Hepatocyte (in vitro differentiated cells): ENCODE results near the gene LRRC46. TPM values are rescaled to one million over a fixed set of nuclear protein-coding genes. Genes with fewer than 3 reads are reported as not detected.

Experiments
- DNase-seq: peaks from one replicate; pipeline ENCODE4 v3.0.0-alpha.2; 2016; ENCODE audit warnings: low spot score
- H2AFZ ChIP-seq: fragments of 200-600 bp; sonication (generic); 2 replicates; pipeline ENCODE4 v1.6.0; 2016; ENCODE audit warnings: antibody characterized with exemption, mild to moderate bottlenecking
- H3K27ac ChIP-seq: fragments of 200-600 bp; sonication (generic); 2 replicates; pipeline ENCODE4 v1.5.1; 2016; ENCODE audit warnings: mild to moderate bottlenecking
- H3K27me3 ChIP-seq: fragments of 200-600 bp; sonication (generic); 2 replicates; pipeline ENCODE4 v1.6.1; 2016
- H3K36me3 ChIP-seq: fragments of 200-600 bp; sonication (generic); replicated peaks from 2 replicates; pipeline ENCODE4 v1.5.1; 2016; ENCODE audit warnings: low read depth; ENCODE audit not compliant: insufficient read depth
- H3K4me1 ChIP-seq: fragments of 200-600 bp; sonication (generic); 2 replicates; pipeline ENCODE4 v1.5.1; 2016; ENCODE audit warnings: mild to moderate bottlenecking, moderate library complexity; ENCODE audit not compliant: insufficient read depth
- H3K4me2 ChIP-seq: fragments of 200-600 bp; sonication (generic); 2 replicates; pipeline ENCODE4 v1.6.0; 2016
- H3K4me3 ChIP-seq: fragments of 200-600 bp; sonication (generic); 2 replicates; pipeline ENCODE4 v1.5.1; 2016; ENCODE audit warnings: mild to moderate bottlenecking
- H3K79me2 ChIP-seq: fragments of 200-600 bp; sonication (generic); 2 replicates; pipeline ENCODE4 v1.6.0; 2017; ENCODE audit warnings: mild to moderate bottlenecking
- H3K9me2 ChIP-seq: fragments of 200-600 bp; sonication (generic); replicated peaks from 2 replicates; pipeline ENCODE4 v1.6.0; 2017; ENCODE audit warnings: mild to moderate bottlenecking; ENCODE audit not compliant: insufficient read depth
- H3K9me3 ChIP-seq: fragments of 200-600 bp; sonication (generic); 2 replicates; pipeline ENCODE4 v1.5.1; 2016; ENCODE audit warnings: low read depth, mild to moderate bottlenecking
- H4K20me1 ChIP-seq: fragments of 200-600 bp; sonication (generic); 2 replicates; pipeline ENCODE4 v1.6.0; 2016; ENCODE audit warnings: mild to moderate bottlenecking; ENCODE audit not compliant: insufficient read depth, poor library complexity, severe bottlenecking
- CTCF ChIP-seq: fragments of 200-600 bp; sonication (generic); IDR thresholded peaks from 2 replicates; pipeline ENCODE4 v1.5.1; 2016; ENCODE audit warnings: antibody characterized with exemption, mild to moderate bottlenecking; ENCODE audit not compliant: poor library complexity
- EZH2 ChIP-seq: fragments of 200-600 bp; sonication (generic); IDR thresholded peaks from 2 replicates; pipeline ENCODE4 v1.6.1; 2016; ENCODE audit warnings: antibody characterized with exemption, mild to moderate bottlenecking, borderline replicate concordance
- EZH2phosphoT487 ChIP-seq: fragments of 200-600 bp; sonication (generic); IDR thresholded peaks from one replicate; pipeline ENCODE4 v1.6.1; 2018; ENCODE audit warnings: antibody characterized with exemption, mild to moderate bottlenecking, low read depth, moderate library complexity; ENCODE audit not compliant: unreplicated experiment, severe bottlenecking
- WGBS: methylation state at CpG from one replicate; pipeline ENCODE4 v1.1.6; 2016; ENCODE audit warnings: low lambda C conversion rate; ENCODE audit errors: missing lambda C conversion rate; 5-methylcytosine and 5-hydroxymethylcytosine counted together
- polyA plus RNA-seq: library from polyadenylated mRNA; unstranded; fragments of >200 nt; fragmentation: Nextera tagmentation; extraction: Ambion mirVana; gene quantifications from 2 replicates; pipeline ENCODE4 v1.2.1, GENCODE V29; 2016
- total RNA-seq: library from RNA; depleted of rRNA; stranded (reverse); fragments of >200 nt; gene quantifications from 2 replicates; pipeline ENCODE4 v1.2.3, GENCODE V29; 2014

LRRC46 gene
- total and polyA plus RNA-seq, 2 experiments from 2014 or later = 0.83 TPM; not detected in 1

GRCh38 chr17:47813077-47813476 is 18.4 kb upstream of the LRRC46 start:
- Histone ChIP-seq H3K9me2 (no peaks in the 10 kb centered on the region), H3K4me2 (no peak overlapping the region), H2AFZ (no peak overlapping the region), H3K4me1 (peaks cover 22% of the 10 kb centered on the region), H3K79me2 (no peaks in the 10 kb centered on the region), H3K9me3 (no peaks in the 10 kb centered on the region), H4K20me1 (no peaks in the 10 kb centered on the region), H3K4me3 (no peak overlapping the region), H3K36me3 (no peaks in the 10 kb centered on the region), H3K27ac (no peak overlapping the region), H3K27me3 (no peaks in the 10 kb centered on the region)
- DNase-seq = no peak
- TF ChIP-seq EZH2 (no peak), CTCF (no peak), EZH2phosphoT487 (no peak)
- WGBS = 91% methylated on average over 14 of the region's 14 CpGs

GRCh38 chr17:47813512-47814031 is 17.9 kb upstream of the LRRC46 start:
- H3K79me2 ChIP-seq = no peaks in the 10 kb centered on the region
- no peak overlapping the region for H3K4me2 ChIP-seq
- H3K4me1 ChIP-seq = peaks cover 22% of the 10 kb centered on the region
- TF ChIP-seq EZH2phosphoT487 (no peak), CTCF (no peak), EZH2 (no peak)
- no peak for DNase-seq
- H3K4me3 ChIP-seq = no peak overlapping the region
- no peaks in the 10 kb centered on the region for H3K9me3 ChIP-seq
- H2AFZ ChIP-seq = no peak overlapping the region
- no peaks in the 10 kb centered on the region for H3K9me2 ChIP-seq
- 98% methylated on average over 22 of the region's 22 CpGs for WGBS
- H4K20me1 ChIP-seq = no peaks in the 10 kb centered on the region
- no peaks in the 10 kb centered on the region for H3K36me3 ChIP-seq
- no peaks in the 10 kb centered on the region for H3K27me3 ChIP-seq
- H3K27ac ChIP-seq = no peak overlapping the region

GRCh38 chr17:47815106-47815918 is 16.2 kb upstream of the LRRC46 start:
- peaks cover 11% of the 10 kb centered on the region for H3K4me1 ChIP-seq
- 97% methylated on average over 21 of the region's 21 CpGs for WGBS

More at GRCh38 chr17:47815106-47815918, 16.2 kb upstream of the LRRC46 start:
- no peak for DNase-seq
- no peak overlapping the region for H3K4me3 ChIP-seq
- no peak overlapping the region for H3K4me2 ChIP-seq
- TF ChIP-seq EZH2 (no peak), CTCF (no peak), EZH2phosphoT487 (no peak)
- no peak overlapping the region for H3K27ac ChIP-seq
- no peaks in the 10 kb centered on the region for H3K9me3 ChIP-seq
- no peaks in the 10 kb centered on the region for H3K79me2 ChIP-seq
- H3K36me3 ChIP-seq = no peaks in the 10 kb centered on the region
- H2AFZ ChIP-seq = no peak overlapping the region
- no peaks in the 10 kb centered on the region for H3K27me3 ChIP-seq
- no peaks in the 10 kb centered on the region for H4K20me1 ChIP-seq
- H3K9me2 ChIP-seq = no peaks in the 10 kb centered on the region
